Transverse colon (tissue), 4 donors: ENCODE results near the gene CEL. TPM values are rescaled to one million over a fixed set of nuclear protein-coding genes. Genes with fewer than 3 reads are reported as not detected.

Experiments used
- DNase-seq: peaks from one replicate; pipeline ENCODE4 v3.0.0-alpha.2; 2019
- H3K27ac ChIP-seq, 4 donors: fragments of 200-600 bp; sonication (generic); 2 replicates each; pipeline ENCODE4 v1.5.1; 2016 to 2018; ENCODE audit warnings: inconsistent platforms in 4 of 4
- H3K27me3 ChIP-seq: fragments of 200-600 bp; sonication (generic); 2 replicates; pipeline ENCODE4 v1.5.1; 2017; ENCODE audit warnings: inconsistent platforms
- H3K36me3 ChIP-seq, 4 donors: fragments of 200-600 bp; sonication (generic); 2 replicates each; pipeline ENCODE4 v1.5.1; 2017 to 2019; ENCODE audit warnings: inconsistent platforms in 4 of 4
- H3K4me1 ChIP-seq, 4 donors: fragments of 200-600 bp; sonication (generic); 2 replicates each; pipeline ENCODE4 v1.5.1; 2017 to 2020; ENCODE audit warnings: inconsistent platforms in 4 of 4
- H3K4me3 ChIP-seq, 4 donors: fragments of 200-600 bp; sonication (generic); 1 replicate in 1 of 4; 2 replicates in 3 of 4; pipeline versions ENCODE4 v1.5.1 to v1.6.1; 2017 to 2019; ENCODE audit warnings: inconsistent platforms in 4 of 4
- H3K9me3 ChIP-seq, 2 donors: fragments of 200-600 bp; sonication (generic); 2 replicates each; pipeline ENCODE4 v1.5.1; 2017 to 2019; ENCODE audit warnings: inconsistent platforms in 2 of 2
- EP300 ChIP-seq: sonication (generic); formaldehyde crosslinking; IDR thresholded peaks from one replicate; pipeline ENCODE4 v1.6.1; 2017; ENCODE audit warnings: antibody characterized with exemption, low read depth
- POLR2A ChIP-seq: fragments of 450-650 bp; IDR thresholded peaks from one replicate; pipeline ENCODE4 v1.6.1; 2016; ENCODE audit warnings: antibody characterized with exemption, mild to moderate bottlenecking, moderate library complexity
- POLR2AphosphoS5 ChIP-seq, 3 donors: sonication (generic); formaldehyde crosslinking; IDR thresholded peaks; one replicate each; pipeline ENCODE4 v1.6.1; 2016; ENCODE audit warnings: antibody characterized with exemption in 3 of 3
- WGBS, 2 donors: methylation state at CpG; one replicate each; pipeline ENCODE4 v1.1.5; 2018; ENCODE audit warnings: low coverage in 1 of 2; 5-methylcytosine and 5-hydroxymethylcytosine counted together
- in situ Hi-C, 4 donors: fragments of 200-750 bp; cut with MboI; loops; one replicate each; pipeline versions ENCODE4 v1.15.0 to v1.15.1; 2017; ENCODE audit warnings: low sequenced_read_pairs in 3 of 4, low pct_ligation_motif_present in 1 of 4, low pct_unique_long_range_greater_than_20kb in 1 of 4
- intact Hi-C: fragments of 100-400 bp; cut with DNase I; formaldehyde crosslinking; loops from one replicate; pipeline ENCODE4 v1.15.1; 2023; ENCODE audit warnings: low total_unique reads
- total RNA-seq, 4 donors: library from RNA; depleted of rRNA; stranded (reverse); fragments of >200 nt; gene quantifications; one replicate each; pipeline ENCODE4 v1.1.0, GENCODE V29; 2016
- TF ChIP-seq, protein P1 (sequence below), 5 experiments: fragments of 200-600 bp in 3 of 5; fragments of 450-650 bp in 2 of 5; sonication (generic) in 3 of 5; IDR thresholded peaks; 1 replicate in 2 of 5; 2 replicates in 3 of 5; pipeline ENCODE4 v1.5.1; 2016 to 2017; ENCODE audit warnings: antibody characterized with exemption in 5 of 5, inconsistent platforms in 3 of 5, mild to moderate bottlenecking in 2 of 5, moderate library complexity in 1 of 5

CEL gene
- total RNA-seq, 4 donors from 2014 or later, result 0.27 to 8.6 (median 0.48) TPM; not detected in 1

DNA sequence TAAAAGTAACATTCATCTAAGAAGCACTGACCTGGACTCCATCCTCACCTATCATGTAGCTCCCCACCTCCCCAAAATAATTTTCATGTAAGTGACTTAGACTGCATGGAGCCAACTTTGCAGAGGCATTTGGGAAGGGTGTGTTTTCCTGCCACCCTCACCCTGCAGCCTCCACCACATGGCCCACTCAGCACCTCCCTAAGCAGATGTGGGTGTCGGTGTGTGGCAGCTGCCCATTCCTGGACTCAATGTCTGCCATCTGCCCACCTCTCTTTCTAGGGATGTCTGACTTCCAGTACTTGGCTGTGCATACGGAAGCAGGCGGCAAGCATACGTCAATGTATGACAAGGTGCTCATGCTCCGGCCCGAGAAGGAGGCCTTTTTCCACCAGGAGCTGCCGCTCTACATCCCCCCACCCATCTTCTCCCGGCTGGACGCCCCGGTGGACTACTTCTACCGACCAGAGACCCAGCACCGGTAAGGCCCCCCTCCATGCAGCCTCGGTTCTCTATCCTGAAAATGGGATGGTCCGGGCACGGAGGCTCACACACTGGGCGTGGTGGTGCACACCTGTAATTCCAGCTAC, 18.2 kb upstream of the CEL start:
- no peak for TF ChIP-seq EP300
- no peak for TF ChIP-seq POLR2AphosphoS5 (IDR thresholded peaks at IDR 0.05)
- TF ChIP-seq POLR2A, result no peak
- TF ChIP-seq, protein P1, sequence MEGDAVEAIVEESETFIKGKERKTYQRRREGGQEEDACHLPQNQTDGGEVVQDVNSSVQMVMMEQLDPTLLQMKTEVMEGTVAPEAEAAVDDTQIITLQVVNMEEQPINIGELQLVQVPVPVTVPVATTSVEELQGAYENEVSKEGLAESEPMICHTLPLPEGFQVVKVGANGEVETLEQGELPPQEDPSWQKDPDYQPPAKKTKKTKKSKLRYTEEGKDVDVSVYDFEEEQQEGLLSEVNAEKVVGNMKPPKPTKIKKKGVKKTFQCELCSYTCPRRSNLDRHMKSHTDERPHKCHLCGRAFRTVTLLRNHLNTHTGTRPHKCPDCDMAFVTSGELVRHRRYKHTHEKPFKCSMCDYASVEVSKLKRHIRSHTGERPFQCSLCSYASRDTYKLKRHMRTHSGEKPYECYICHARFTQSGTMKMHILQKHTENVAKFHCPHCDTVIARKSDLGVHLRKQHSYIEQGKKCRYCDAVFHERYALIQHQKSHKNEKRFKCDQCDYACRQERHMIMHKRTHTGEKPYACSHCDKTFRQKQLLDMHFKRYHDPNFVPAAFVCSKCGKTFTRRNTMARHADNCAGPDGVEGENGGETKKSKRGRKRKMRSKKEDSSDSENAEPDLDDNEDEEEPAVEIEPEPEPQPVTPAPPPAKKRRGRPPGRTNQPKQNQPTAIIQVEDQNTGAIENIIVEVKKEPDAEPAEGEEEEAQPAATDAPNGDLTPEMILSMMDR (IDR thresholded peaks at IDR 0.05), result no peak
- no peak for DNase-seq
- in situ Hi-C loops, result loop anchor here in 1 of 4 donors (25.0 kb wide), 1 partner anchor 294 kb away; the partner anchor contains the start of genes MED22, RPL7A and SURF6
- Histone ChIP-seq H3K4me1 (no peaks in the 10 kb centered on the region), H3K27me3 (no peaks in the 10 kb centered on the region), H3K4me3 (no peak overlapping the region), H3K36me3 (peaks cover 0 to 30% (median 6%) of the 10 kb centered on the region in 4 donors), H3K9me3 (no peaks in the 10 kb centered on the region), H3K27ac (no peak overlapping the region)
- intact Hi-C loops, result loop anchor here (10.0 kb wide), 1 partner anchor 101 kb away; no protein-coding TSS in a partner anchor
- 97 to 100% methylated on average over 2 to 16 of the region's 16 CpGs for WGBS, 2 donors

DNA sequence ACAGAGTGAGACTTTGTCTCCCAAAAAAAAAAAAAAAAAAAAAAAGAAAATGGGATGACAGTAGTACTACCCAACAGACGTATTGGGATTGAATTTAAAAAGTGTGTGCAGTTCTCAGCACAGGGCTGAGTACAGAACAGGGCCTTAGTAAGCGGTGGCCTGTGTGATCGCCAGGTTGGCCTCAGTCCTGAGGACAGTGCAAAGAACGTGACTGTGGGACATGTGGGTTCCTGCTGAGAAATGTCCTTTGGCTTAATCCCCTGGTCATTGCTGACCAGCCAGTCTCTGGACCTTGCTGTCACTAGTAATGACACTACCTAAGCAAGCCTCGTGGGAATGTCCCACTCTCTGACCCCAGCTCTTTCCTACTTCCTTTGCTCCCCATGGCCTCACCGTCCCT, 17.7 kb upstream of the CEL start:
- intact Hi-C loops, result loop anchor here (10.0 kb wide), 1 partner anchor 101 kb away; no protein-coding TSS in a partner anchor
- H3K4me1 ChIP-seq, result no peaks in the 10 kb centered on the region
- no peak for TF ChIP-seq EP300
- TF ChIP-seq, protein P1 (IDR thresholded peaks at IDR 0.05), result no peak
- TF ChIP-seq POLR2AphosphoS5 (IDR thresholded peaks at IDR 0.05), result no peak
- DNase-seq, result no peak
- H3K4me3 ChIP-seq, result no peak overlapping the region
- no peak overlapping the region for H3K27ac ChIP-seq
- 90 to 94% methylated on average over 2 to 6 of the region's 6 CpGs for WGBS, 2 donors
- in situ Hi-C loops, result loop anchor here in 1 of 4 donors (25.0 kb wide), 1 partner anchor 293 kb away; the partner anchor contains the start of genes MED22, RPL7A and SURF6
- H3K27me3 ChIP-seq, result no peaks in the 10 kb centered on the region
- no peaks in the 10 kb centered on the region for H3K9me3 ChIP-seq
- peaks cover 0 to 30% (median 6%) of the 10 kb centered on the region in 4 donors for H3K36me3 ChIP-seq

DNA sequence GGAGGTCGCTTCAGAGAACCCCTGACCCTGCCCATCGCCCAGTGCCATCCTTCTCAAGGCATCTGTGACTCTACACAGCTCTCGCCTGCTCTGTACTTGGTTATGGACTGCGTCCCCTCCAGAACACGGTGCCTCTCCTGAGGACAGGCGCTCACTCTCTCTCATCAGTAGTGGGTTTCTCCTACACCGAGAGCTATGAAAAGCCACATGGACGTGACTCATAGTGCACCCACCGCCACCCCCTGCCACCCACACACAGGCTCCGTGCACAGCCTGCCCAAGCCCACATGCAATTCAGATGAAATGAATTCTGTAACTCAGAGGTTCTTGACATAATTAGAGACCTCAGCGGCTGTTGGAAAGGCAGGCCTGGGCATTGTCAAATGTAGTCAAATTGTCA, 17.1 kb upstream of the CEL start:
- no peak for DNase-seq
- H3K36me3 ChIP-seq, result peaks cover 0 to 30% (median 6%) of the 10 kb centered on the region in 4 donors
- intact Hi-C loops (loop anchor here (10.0 kb wide), 1 partner anchor 100 kb away; no protein-coding TSS in a partner anchor), in situ Hi-C loops (loop anchor here in 1 of 4 donors (25.0 kb wide), 1 partner anchor 293 kb away; the partner anchor contains the start of genes MED22, RPL7A and SURF6)
- H3K9me3 ChIP-seq, result no peaks in the 10 kb centered on the region
- TF ChIP-seq POLR2AphosphoS5 (IDR thresholded peaks at IDR 0.05) (no peak), EP300 (no peak), POLR2A (no peak)
- TF ChIP-seq, protein P1 (IDR thresholded peaks at IDR 0.05), result no peak
- H3K27me3 ChIP-seq, result no peaks in the 10 kb centered on the region
- no peak overlapping the region for H3K4me3 ChIP-seq
- no peaks in the 10 kb centered on the region for H3K4me1 ChIP-seq
- WGBS, 2 donors, result 86 to 90% methylated on average over 2 to 11 of the region's 11 CpGs
- no peak overlapping the region for H3K27ac ChIP-seq

DNA sequence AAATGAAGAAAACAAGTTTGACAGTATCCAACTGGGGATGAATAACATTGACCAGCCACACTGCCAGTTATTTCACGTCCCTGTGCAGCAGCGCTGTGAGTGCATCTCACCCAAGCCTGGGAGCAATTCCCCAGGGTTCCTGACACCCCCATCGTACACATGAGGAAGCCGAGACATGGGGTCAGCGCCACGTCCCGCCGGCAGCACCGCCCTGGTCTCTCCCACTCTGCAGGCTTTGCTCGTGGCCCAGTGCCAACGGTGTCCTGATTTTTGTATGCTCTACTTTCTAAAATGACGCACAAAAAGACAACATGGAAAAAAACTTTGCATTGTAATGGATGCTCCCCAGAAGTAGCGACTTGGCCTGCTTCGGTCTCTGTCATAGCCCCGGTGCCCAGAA, 16.6 kb upstream of the CEL start:
- no peaks in the 10 kb centered on the region for H3K27me3 ChIP-seq
- H3K27ac ChIP-seq, result no peak overlapping the region
- no peak overlapping the region for H3K4me3 ChIP-seq
- no peak for DNase-seq
- intact Hi-C loops, result loop anchor here (10.0 kb wide), 1 partner anchor 100 kb away; no protein-coding TSS in a partner anchor
- 93% methylated on average over 15 of the region's 15 CpGs; no CpG with 5 or more reads in 1 of the 2 donors for whole genome bisulfite sequencing, 2 donors
- no peaks in the 10 kb centered on the region for H3K9me3 ChIP-seq
- peaks cover 0 to 30% (median 6%) of the 10 kb centered on the region in 4 donors for H3K36me3 ChIP-seq
- TF ChIP-seq, protein P1 (IDR thresholded peaks at IDR 0.05), result no peak
- TF ChIP-seq EP300 (no peak), POLR2AphosphoS5 (IDR thresholded peaks at IDR 0.05) (no peak), POLR2A (no peak)
- in situ Hi-C loops, result loop anchor here in 1 of 4 donors (25.0 kb wide), 1 partner anchor 292 kb away; the partner anchor contains the start of genes MED22, RPL7A and SURF6
- peaks cover 0 to 1% (median under 1%) of the 10 kb centered on the region in 4 donors for H3K4me1 ChIP-seq
